Activated CD8-positive, alpha-beta memory T cell treated with anti-CD3 and anti-CD28 coated beads for 36 hours (primary cell): ENCODE measurements around the gene NOL4L. TPM values are rescaled to one million over a fixed set of nuclear protein-coding genes. Genes with fewer than 3 reads are reported as not detected.

ENCODE experiments used
- CTCF ChIA-PET: fragments of 350-600 bp; sonication (Branson Sonifier 250); formaldehyde crosslinking; loops from one replicate; lab custom pipeline; 2021; ENCODE audit warnings: antibody characterized with exemption; lab: Charles Lee
- POLR2A ChIA-PET: fragments of 350-600 bp; sonication (Branson Sonifier 250); formaldehyde crosslinking; loops from one replicate; lab custom pipeline; 2021; ENCODE audit warnings: antibody characterized with exemption; lab: Charles Lee
- total RNA-seq, 2 experiments: library from RNA; stranded (reverse); gene quantifications; one replicate each; pipeline ENCODE4 v1.2.3, GENCODE V29; 2021

NOL4L gene
- total RNA-seq, 2 experiments from 2014 or later = 9.9 to 10.9 TPM

DNA sequence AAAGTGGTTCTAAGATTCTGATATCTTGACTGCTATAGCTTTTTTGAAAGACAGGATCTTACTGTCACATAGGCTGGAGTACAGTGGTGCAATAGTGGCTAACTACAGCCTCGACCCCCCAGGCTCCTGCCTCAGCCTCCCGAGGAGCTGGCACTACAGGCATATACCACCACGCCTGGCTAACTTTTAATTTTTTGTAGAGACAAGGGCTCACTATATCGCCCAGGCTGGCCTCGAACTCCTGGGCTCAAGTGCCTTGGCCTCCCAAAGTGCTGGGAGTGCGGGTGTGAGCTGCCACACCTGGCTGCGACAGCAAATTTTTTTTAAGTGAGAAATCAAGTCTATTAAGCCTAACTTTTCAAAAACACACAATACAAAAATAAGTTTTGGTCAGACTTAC lies 106.6 kb downstream of the NOL4L start:
- ChIA-PET POLR2A (no interaction called here), CTCF (interaction anchor here (1.8 kb wide), 1 partner anchor 7 kb away, joined by 4 read pairs; no protein-coding TSS in a partner anchor)

DNA sequence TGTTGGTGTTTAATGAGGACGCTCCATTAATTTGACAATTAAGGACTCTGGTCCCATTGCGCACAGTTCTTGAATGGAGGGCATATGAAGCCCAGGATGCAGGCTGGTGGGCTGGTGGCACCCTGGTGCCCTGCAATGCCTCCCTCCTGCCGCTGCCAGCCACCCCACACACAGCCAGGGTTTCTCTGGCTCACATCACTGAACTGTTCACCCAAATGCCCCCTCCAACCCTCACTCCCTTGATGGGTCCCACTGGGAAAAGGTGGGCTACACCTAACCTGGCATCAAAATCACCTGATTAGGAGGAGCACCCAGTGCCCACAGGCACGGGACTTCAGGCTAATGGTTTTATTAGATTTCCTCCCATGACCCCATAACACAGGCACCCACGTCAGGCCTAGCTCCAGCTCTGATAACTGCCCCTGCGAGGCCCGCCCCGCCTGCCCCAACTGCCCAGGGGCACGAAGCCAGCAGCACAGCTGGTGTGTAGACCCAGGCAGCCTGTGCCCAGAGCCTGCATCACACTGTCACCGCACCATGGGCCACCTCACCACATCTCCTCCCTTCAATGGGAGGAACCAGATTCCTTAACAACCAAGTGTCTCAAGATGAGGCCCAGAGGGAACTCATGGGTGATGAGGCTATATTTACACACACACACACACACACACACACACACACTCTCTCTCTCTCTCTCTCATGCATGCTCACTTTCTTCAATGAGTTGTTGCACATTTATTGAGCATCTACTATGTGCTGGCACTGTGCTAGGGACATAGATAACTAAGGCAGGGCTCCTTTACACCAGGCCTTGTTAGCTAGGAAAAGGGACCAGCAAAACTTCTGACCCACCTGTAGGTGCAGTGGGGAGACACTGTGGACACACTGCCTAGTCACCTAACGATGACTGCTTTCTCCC lies 107.3 kb downstream of the NOL4L start:
- ChIA-PET CTCF (interaction anchor here (0.9 kb wide), 1 partner anchor 177 kb away, joined by 3 read pairs; no protein-coding TSS in a partner anchor), POLR2A (no interaction called here)

GRCh38 chr20:32476684-32477593 lies 108.2 kb downstream of the NOL4L start:
- ChIA-PET POLR2A (no interaction called here), CTCF (interaction anchor here (0.9 kb wide), 1 partner anchor 177 kb away, joined by 3 read pairs; no protein-coding TSS in a partner anchor)

- CTCF ChIA-PET = no interaction called here
- POLR2A ChIA-PET = no interaction called here
These were observed 109.9 kb downstream of the NOL4L start for GRCh38 chr20:32474967-32475811.

- POLR2A ChIA-PET = no interaction called here
These were observed 110.5 kb downstream of the NOL4L start for GRCh38 chr20:32474717-32474966.

DNA sequence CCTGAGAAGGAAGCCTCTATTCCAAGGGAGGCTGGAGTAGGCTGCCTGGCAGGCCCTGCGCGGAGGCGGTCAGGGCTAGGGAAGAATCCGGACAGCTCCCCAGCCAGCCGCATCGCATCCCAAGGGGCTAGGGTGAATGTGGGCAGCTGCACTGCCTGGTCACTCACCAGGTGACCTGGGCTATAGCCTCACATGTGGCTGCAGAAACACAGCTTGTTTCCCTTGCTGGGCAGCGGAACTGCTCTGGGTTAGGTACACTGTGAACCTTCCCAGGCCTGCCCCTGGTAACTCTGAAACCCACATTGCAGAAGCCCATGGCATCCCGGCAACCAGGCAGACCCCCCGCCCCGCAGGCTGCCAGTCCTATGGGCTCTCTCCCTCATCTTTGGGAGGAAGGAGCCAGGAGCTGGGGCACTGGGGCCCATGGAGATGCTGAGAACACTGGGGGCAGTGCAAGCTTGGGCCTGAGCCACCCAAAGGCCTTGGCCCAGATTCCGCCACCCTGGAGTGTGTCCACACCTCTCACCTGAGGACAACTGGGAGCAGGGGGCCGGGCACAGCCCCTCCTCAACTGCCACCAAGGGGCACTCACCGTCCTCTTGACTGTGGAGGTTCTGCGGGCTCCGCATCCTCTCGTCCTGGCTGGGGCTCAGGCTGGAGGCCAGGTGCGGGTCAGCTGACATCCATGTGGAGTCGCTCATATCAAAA lies 111.0 kb downstream of the NOL4L start:
- ChIA-PET POLR2A (no interaction called here), CTCF (interaction anchor here (0.7 kb wide), 1 partner anchor 312 kb away, joined by 3 read pairs; no protein-coding TSS in a partner anchor)

More at GRCh38 chr20:32474717-32474966, 110.5 kb downstream of the NOL4L start:
- CTCF ChIA-PET = no interaction called here

GRCh38 chr20:32473231-32474008 lies 111.7 kb downstream of the NOL4L start:
- POLR2A ChIA-PET = no interaction called here
- CTCF ChIA-PET = interaction anchor here (0.7 to 1.0 kb wide), 2 partner anchors 12 to 311 kb away, joined by 3 read pairs; no protein-coding TSS in a partner anchor

DNA sequence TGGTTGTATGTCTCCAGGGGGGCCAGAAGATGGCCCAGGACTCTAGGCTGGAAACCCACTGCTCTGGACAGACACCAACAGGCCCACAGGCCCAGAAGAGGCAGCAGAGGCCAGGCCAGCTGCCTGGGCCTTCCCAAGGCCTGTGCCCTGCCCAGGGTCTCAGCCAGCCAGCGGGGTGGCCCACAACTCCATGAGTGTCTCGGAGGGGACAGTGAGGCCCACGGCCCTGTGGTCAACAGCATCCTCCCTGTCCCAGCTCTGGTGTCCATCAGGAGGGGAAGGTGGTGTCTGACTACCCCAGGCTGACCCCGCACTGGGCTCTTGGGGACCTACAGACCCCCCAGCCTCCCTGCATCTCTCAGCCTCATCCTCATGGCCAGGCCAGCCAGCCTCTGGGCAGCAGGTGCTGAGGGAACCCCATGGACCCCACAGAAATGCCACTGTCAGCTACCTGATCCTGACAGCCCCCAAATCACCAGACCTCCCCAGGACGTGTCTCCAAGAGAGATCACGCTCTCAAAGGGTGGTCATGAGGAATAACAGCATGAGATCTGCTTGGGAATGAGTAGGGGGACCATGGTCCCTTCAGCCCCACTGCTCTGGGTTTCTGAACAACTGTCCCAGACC lies 112.4 kb downstream of the NOL4L start:
- ChIA-PET POLR2A (no interaction called here), CTCF (interaction anchor here (1.0 kb wide), 1 partner anchor 13 kb away, joined by 3 read pairs; no protein-coding TSS in a partner anchor)

GRCh38 chr20:32470940-32471339 lies 114.2 kb downstream of the NOL4L start:
- ChIA-PET CTCF (interaction anchor here (1.2 to 1.5 kb wide), 2 partner anchors 8 to 21 kb away, joined by 3 to 4 read pairs; no protein-coding TSS in a partner anchor), POLR2A (interaction anchor here (0.7 kb wide), 1 partner anchor 13 kb away, joined by 3 read pairs; no protein-coding TSS in a partner anchor)

- ChIA-PET CTCF (interaction anchor here (1.2 to 1.5 kb wide), 2 partner anchors 9 to 22 kb away, joined by 3 to 4 read pairs; no protein-coding TSS in a partner anchor), POLR2A (interaction anchor here (0.7 kb wide), 1 partner anchor 13 kb away, joined by 3 read pairs; no protein-coding TSS in a partner anchor)
These were observed 114.9 kb downstream of the NOL4L start for GRCh38 chr20:32470025-32470861.

- ChIA-PET CTCF (no interaction called here), POLR2A (no interaction called here)
These were observed 116.3 kb downstream of the NOL4L start for GRCh38 chr20:32468860-32469259.

GRCh38 chr20:32468313-32468640 lies 116.9 kb downstream of the NOL4L start:
- POLR2A ChIA-PET = no interaction called here
- CTCF ChIA-PET = interaction anchor here (0.9 kb wide), 1 partner anchor 310 kb away, joined by 3 read pairs; no protein-coding TSS in a partner anchor

- POLR2A ChIA-PET = no interaction called here
- CTCF ChIA-PET = interaction anchor here (0.9 kb wide), 1 partner anchor 311 kb away, joined by 3 read pairs; no protein-coding TSS in a partner anchor
These were observed 117.4 kb downstream of the NOL4L start for GRCh38 chr20:32467506-32468312.

GRCh38 chr20:32466739-32467505 lies 118.2 kb downstream of the NOL4L start:
- ChIA-PET POLR2A (no interaction called here), CTCF (no interaction called here)
